ENCODE measurements around the gene DNAL4.

Gene DNAL4

GRCh38 chr22:38774496-38775166 lies 19.3 kb downstream of the DNAL4 start:
- no peak for TF ChIP-seq CTCF (IDR thresholded peaks at IDR 0.05; ENCODE audit: low read depth, low read length)
- no peak for DNase-seq (ENCODE audit: low read depth in 2 of 2)
- no peak overlapping the region for H3K4me3 ChIP-seq (replicated peaks in 1 of 2; ENCODE audit: low read depth in 2 of 2, low read length in 2 of 2)

- no peak overlapping the region for H3K4me3 ChIP-seq (replicated peaks in 1 of 2; ENCODE audit: low read depth in 2 of 2, low read length in 2 of 2)
- TF ChIP-seq CTCF (IDR thresholded peaks at IDR 0.05; ENCODE audit: low read depth, low read length): no peak
- no peak for DNase-seq (ENCODE audit: low read depth in 2 of 2)
These were observed 20.5 kb downstream of the DNAL4 start for GRCh38 chr22:38773363-38773946.

- no peak for DNase-seq (ENCODE audit: low read depth in 2 of 2)
These were observed 21.4 kb downstream of the DNAL4 start for GRCh38 chr22:38772623-38772873.

GRCh38 chr22:38770257-38770949 lies 23.5 kb downstream of the DNAL4 start:
- no peak overlapping the region for H3K4me3 ChIP-seq (replicated peaks in 1 of 2; ENCODE audit: low read depth in 2 of 2, low read length in 2 of 2)
- DNase-seq (ENCODE audit: low read depth in 2 of 2): no peak
- no peak for TF ChIP-seq CTCF (IDR thresholded peaks at IDR 0.05; ENCODE audit: low read depth, low read length)

More at GRCh38 chr22:38772623-38772873, 21.4 kb downstream of the DNAL4 start:
- H3K4me3 ChIP-seq (replicated peaks in 1 of 2; ENCODE audit: low read depth in 2 of 2, low read length in 2 of 2): no peak overlapping the region
- no peak for TF ChIP-seq CTCF (IDR thresholded peaks at IDR 0.05; ENCODE audit: low read depth, low read length)

- no peak overlapping the region for H3K4me3 ChIP-seq (replicated peaks in 1 of 2; ENCODE audit: low read depth in 2 of 2, low read length in 2 of 2)
- DNase-seq (ENCODE audit: low read depth in 2 of 2): no peak
- no peak for TF ChIP-seq CTCF (IDR thresholded peaks at IDR 0.05; ENCODE audit: low read depth, low read length)
These were observed 25.9 kb downstream of the DNAL4 start for GRCh38 chr22:38768036-38768435.

- DNase-seq (ENCODE audit: low read depth in 2 of 2): no peak
- no peak overlapping the region for H3K4me3 ChIP-seq (replicated peaks in 1 of 2; ENCODE audit: low read depth in 2 of 2, low read length in 2 of 2)
These were observed 26.6 kb downstream of the DNAL4 start for GRCh38 chr22:38767313-38767712.

More at GRCh38 chr22:38767313-38767712, 26.6 kb downstream of the DNAL4 start:
- no peak for TF ChIP-seq CTCF (IDR thresholded peaks at IDR 0.05; ENCODE audit: low read depth, low read length)
